Stimulated activated CD8-positive, alpha-beta memory T cell treated with anti-CD3 and anti-CD28 coated beads, Interleukin-12 subunit alpha, Interleukin-12 subunit beta, amount 100 ng/mL, for 1 hour (primary cell): ENCODE results near the gene DCLK2.

Source experiments
- DNase-seq: peaks from one replicate; pipeline ENCODE4 v3.0.0-alpha.2; 2020; ENCODE audit warnings: low read depth

Gene DCLK2

GRCh38 chr4:150070464-150071170 is 7.6 kb upstream of the DCLK2 start:
- DNase-seq, result no peak

DNA sequence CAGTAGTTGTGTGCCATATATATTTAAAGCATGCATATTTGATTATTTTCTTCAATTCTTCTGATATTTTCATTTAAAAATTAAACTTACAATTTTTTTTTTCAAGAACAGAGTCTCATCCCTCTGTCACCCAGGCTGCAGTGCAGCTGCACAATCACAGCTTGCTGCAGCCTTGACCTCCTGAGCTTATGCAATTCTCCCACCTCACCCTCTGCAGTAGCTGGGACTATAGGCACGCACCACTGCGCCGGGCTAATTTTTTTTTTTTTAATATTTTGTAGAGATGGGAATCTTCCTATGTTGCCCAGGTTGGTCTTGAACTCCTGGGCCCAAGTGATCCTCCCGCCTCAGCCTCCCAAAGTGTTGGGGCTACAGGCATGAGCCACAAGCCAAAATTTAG is 5.8 kb upstream of the DCLK2 start:
- DNase-seq, result no peak

GRCh38 chr4:150072906-150073714 is 5.1 kb upstream of the DCLK2 start:
- DNase-seq, result no peak

GRCh38 chr4:150074064-150074463 is 4.2 kb upstream of the DCLK2 start:
- no peak for DNase-seq

- DNase-seq, result no peak
Measured at GRCh38 chr4:150078579-150079080, 385 bp downstream of the DCLK2 start.

GRCh38 chr4:150079081-150079581 is 886 bp downstream of the DCLK2 start:
- no peak for DNase-seq

DNA sequence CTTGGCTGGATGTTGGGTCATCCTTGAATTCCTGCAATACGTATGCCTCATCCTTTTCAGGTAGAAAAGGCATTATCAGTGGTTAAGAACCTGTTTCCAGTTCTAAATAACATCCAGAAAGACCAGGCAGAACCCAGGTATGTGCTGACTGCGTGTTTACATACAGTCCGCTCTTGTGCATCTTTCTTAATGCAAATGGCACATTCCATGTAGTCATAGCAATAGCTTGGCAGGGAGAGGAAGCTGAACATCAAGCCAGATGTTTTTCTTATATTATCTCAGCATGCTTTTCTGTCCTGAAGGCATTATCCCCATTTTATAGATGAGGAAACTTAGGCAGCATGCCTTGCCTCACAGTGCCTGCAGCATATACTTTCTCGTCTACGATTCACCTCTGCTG is 2.1 kb downstream of the DCLK2 start:
- DNase-seq, result no peak

GRCh38 chr4:150080875-150081274 is 2.6 kb downstream of the DCLK2 start:
- no peak for DNase-seq

DNA sequence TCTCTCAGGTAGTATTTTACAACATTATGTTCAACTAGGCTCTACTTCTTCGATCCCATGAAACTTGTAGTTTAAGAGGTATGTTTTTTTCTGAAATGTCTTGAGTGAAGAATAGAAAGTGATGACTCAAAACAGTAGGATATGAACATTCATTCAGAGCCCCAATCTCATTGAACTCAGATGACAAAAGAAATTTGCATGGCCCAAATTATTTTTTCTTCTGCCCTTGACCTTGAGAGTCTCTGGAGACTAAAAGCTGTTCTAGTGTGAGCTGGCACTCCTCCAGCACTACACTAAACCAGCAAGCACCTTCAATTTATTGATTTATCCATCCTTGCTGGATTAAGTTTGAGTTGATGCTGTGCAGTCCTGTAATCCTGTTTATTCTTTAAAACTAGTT is 4.0 kb downstream of the DCLK2 start:
- DNase-seq, result no peak

DNA sequence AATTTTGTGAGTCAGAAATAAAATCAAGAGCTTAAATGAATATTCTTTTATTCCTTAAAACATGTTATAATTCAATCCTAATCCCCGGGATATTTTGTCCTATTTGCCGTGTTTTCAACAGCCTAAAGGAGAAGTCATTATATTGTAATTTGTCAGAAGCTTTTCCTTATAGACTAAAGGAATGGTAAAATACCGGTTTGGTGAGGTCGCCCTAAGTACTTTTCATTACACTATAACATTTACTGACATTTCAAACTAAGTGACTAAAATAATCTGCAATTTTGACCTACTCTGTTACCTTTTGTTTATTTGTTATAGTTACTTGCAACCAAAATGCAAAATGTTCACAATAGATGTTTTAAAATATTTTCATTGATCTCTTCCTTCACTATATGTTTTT is 8.8 kb downstream of the DCLK2 start:
- DNase-seq, result no peak

DNA sequence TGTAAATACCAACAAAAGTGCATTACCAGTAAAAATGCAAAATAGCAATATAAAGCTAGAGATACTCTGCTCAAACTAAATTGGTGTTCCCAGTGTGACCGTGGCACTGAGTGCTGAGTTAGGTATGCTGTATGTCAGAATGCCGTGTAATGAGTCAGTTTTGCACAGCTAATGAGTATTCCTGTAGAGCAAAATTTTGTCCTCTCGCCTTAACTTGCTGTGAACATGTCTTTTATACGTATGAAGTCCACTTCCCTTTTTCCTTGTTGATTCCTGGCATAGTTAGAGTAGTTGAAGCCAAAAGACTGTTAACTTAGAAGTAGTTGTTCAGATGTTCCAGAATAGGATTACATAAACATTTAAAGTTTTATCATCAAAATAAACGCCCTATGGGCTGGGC is 11.5 kb downstream of the DCLK2 start:
- no peak for DNase-seq

DNA sequence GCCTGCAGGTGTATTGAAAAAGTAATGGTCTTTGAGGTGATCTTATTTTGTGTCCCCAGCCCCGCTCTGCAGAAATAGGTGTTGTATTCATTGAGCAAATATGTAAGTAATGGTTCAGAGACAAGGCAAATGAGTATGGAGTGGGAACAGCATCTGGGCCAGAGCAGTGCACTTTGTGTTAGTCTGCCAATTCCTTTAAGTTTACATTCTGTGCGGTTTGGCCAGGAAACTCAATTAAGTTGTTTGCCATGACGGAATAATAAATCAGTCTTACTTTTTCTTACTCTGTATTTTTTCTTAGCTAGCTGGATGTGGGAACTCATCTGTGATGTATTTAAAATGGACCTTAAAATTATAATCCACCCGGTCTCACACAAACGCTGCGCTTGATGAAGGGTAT is 12.6 kb downstream of the DCLK2 start:
- no peak for DNase-seq

GRCh38 chr4:150094676-150095075 is 16.4 kb downstream of the DCLK2 start:
- no peak for DNase-seq

- DNase-seq, result no peak
Measured at GRCh38 chr4:150096625-150097024, 18.4 kb downstream of the DCLK2 start.

GRCh38 chr4:150098214-150098613 is 20.0 kb downstream of the DCLK2 start:
- no peak for DNase-seq

- DNase-seq, result no peak
Measured at GRCh38 chr4:150104404-150105027, 26.3 kb downstream of the DCLK2 start.

DNA sequence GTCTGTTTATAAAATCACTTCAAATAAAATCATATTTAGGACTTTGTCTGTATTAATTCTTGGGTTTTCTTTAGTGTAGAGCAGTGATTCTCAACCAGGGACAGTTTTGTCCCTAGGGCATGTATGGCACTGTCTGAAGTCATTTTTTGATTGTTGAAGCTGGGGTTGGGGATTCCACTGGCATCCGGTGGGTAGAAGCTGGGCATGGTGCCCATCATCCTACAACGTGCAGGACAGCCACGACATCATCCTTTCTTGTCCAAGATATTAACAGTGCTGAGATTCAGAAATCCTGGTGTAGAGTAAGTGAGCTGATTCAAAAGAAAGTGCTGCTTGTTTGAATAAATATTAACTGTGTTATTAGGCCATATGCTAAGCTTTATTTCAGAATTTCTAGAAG is 28.6 kb downstream of the DCLK2 start:
- no peak for DNase-seq

DNA sequence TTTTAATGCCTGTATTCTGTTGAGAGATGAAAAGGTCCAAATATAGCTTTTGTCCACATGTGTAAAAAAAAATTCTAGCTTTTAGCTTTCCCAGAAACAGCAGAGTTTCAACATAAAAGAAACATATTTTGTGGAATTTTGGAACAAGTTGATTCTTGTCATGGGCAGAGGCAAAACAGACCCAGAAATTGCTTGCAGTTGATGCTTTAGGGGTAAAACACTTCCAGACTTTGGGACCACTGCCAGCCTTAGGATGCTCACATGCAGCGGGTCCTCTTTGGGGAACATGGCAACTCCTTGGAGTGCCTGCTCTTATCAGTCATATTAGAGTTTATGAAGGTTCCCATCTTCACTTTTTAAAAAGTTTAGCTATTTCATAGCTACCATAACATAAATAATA is 30.4 kb downstream of the DCLK2 start:
- no peak for DNase-seq

DNA sequence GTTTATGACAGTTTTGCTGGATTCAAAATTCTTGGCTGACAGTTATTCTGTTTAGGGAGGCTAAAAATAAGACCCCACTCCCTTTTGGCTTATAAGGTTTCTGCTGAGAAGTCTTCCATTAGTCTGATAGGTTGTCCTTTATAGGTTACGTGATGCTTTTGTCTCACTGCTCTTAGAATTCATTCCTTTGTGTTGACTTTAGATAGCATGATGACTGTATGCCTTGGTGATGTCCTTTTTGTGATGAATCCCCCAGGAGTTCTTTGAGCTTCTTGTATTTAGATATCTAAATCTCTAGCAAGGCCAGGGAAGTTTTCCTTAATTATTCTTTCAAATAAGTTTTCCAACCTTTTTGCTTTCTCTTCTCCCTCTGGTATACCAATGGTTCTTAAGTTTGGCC is 36.4 kb downstream of the DCLK2 start:
- no peak for DNase-seq

DNA sequence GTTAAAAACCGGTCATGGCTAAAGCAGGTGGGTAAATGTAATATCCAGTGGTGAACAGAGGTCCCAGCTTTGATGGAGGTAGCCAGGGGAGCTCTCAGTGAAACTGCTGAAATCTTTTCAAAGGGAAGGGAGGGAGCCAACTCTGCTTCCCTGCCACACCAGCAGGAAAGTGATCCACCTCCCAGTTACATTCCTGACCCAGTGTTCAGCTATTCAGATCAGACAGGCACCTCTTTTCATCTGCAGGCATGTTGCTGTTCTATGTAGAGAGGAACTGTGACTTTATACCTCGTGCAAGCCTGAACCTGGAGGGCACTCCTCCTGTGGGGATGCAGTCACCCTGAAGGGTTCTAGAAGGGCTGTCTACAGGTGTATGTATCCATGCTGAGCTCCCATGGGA is 37.6 kb downstream of the DCLK2 start:
- no peak for DNase-seq

- no peak for DNase-seq
Measured at GRCh38 chr4:150116506-150116905, 38.3 kb downstream of the DCLK2 start.

DNA sequence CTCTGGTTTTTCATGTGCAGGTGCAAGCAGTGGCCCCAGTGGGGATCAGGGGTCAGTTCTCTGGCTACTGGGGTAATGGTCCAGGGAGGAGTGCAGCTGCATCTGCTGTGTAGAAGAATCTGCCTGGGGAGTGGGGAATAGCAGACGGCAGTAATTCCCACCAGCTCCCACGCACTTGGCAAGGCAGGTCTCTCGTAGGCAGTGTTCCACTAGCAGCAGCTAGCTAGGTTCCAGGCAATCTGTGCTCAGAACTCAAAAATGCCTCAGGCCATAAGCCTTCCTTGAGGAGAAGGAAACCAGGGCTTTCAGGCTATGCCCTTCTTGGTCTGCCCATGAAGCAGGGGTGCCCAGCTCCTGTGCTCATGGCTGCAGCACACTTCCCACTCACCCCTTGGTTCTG is 38.8 kb downstream of the DCLK2 start:
- DNase-seq, result no peak

DNA sequence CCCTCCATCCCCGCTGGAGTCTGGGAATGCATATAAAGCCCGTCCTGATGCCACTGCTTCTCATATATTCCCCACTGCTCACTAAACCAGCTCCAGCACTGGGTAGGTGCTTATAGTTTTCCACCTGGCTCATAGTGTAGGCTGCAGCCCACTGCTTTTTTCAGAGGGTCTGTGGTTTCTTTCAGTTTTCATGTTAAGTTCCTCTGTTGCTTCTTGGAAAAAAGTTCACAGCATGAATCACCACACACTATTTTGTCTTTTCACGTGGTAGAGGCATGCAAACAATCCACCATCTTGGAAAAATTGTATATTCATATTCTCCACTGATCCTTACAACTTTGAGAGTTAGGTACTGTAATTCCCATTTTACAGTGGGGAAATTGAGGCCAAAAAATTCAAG is 39.4 kb downstream of the DCLK2 start:
- DNase-seq, result no peak
